Heart right ventricle (tissue), 16 donors: Measurements from ENCODE around the gene ENPP7. TPM values are rescaled to one million over a fixed set of nuclear protein-coding genes. Genes with fewer than 3 reads are reported as not detected.
"Not testable (repeated sequence)": the region's sequence is repeated elsewhere in the genome, so short reads cannot be mapped to it uniquely, and the experiment has no call there.

Source experiments
- ATAC-seq, 8 donors: fragments of 200-7000 bp; cut with Tn5 transposase; one replicate each; pipeline ENCODE4 v1.9.1; 2020; ENCODE audit warnings: mild to moderate bottlenecking in 8 of 8, moderate library complexity in 8 of 8, moderate number of reproducible peaks in 1 of 8
- DNase-seq, 2 donors: peaks; one replicate each; pipeline ENCODE4 v3.0.0-alpha.2; 2020
- H3K27ac ChIP-seq, 10 donors: fragments of 200-600 bp; sonication (generic) in 2 of 10; one replicate each; pipeline versions ENCODE4 v1.5.0 to v1.8.0; 2020 to 2022; ENCODE audit warnings: mild to moderate bottlenecking in 3 of 10
- H3K27me3 ChIP-seq, 7 donors: fragments of 200-600 bp; one replicate each; pipeline ENCODE4 v1.8.0; 2021 to 2022; ENCODE audit warnings: mild to moderate bottlenecking in 2 of 7
- H3K36me3 ChIP-seq, 9 donors: fragments of 200-600 bp; sonication (generic) in 1 of 9; one replicate each; pipeline versions ENCODE4 v1.5.0 to v1.8.0; 2020 to 2022; ENCODE audit warnings: mild to moderate bottlenecking in 2 of 9
- H3K4me1 ChIP-seq, 9 donors: fragments of 200-600 bp; sonication (generic) in 1 of 9; one replicate each; pipeline versions ENCODE4 v1.5.0 to v1.8.0; 2020 to 2022; ENCODE audit warnings: mild to moderate bottlenecking in 4 of 9
- H3K4me3 ChIP-seq, 10 donors: fragments of 200-600 bp; sonication (generic) in 2 of 10; one replicate each; pipeline versions ENCODE4 v1.5.0 to v1.8.0; 2020 to 2022; ENCODE audit warnings: mild to moderate bottlenecking in 7 of 10, moderate library complexity in 2 of 10
- H3K9me3 ChIP-seq, 11 donors: fragments of 200-600 bp in 10 of 11; sonication (generic) in 2 of 11; one replicate each; pipeline versions ENCODE4 v1.5.0 to v1.8.0; 2013 to 2022; ENCODE audit warnings: mild to moderate bottlenecking in 2 of 11, control low read depth in 1 of 11, moderate library complexity in 1 of 11
- CTCF ChIP-seq, 9 donors: fragments of 200-600 bp; sonication (generic) in 2 of 9; IDR thresholded peaks; one replicate each; pipeline versions ENCODE4 v1.5.0 to v1.8.0; 2021 to 2022; ENCODE audit warnings: antibody characterized with exemption in 9 of 9, mild to moderate bottlenecking in 5 of 9, moderate library complexity in 1 of 9
- WGBS, 2 donors: extraction: QIAGEN DNeasy Blood & Tissue Kit; methylation state at CpG; one replicate each; pipeline ENCODE4 v1.1.7; 2013; ENCODE audit warnings: inconsistent platforms in 1 of 2; 5-methylcytosine and 5-hydroxymethylcytosine counted together
- intact Hi-C, 10 donors: fragments of 100-400 bp; cut with DNase I; formaldehyde crosslinking; loops; one replicate each; pipeline versions ENCODE4 v1.11.1 to v1.14.2; 2022
- polyA plus RNA-seq, 2 donors: library from polyadenylated mRNA; stranded (reverse); fragments of 200-250 nt; gene quantifications; one replicate each; pipeline ENCODE4 v1.2.3, GENCODE V29; 2013
- total RNA-seq, 10 donors: library from RNA; stranded (reverse); fragmentation: NEBNext Ultra II Directional in 3 of 10; extraction: Animal tissue kit (Norgen Biotek cat#: 25700) in 3 of 10; gene quantifications; one replicate each; pipeline versions ENCODE4 v1.2.1 to v1.2.4, GENCODE V29; 2021 to 2023
- donor health status: Arrhythmogenic right ventricular cardiomyopathy.
- donor health status: ischemic (EF 13 %, LVEDD 7.1; RV severe dilation, severe dysfunction).
- donor health status: healthy with polysubstance abuse.
- donor health status: DM: no; HTN: yes; CAD: no.
- donor health status: DM: no; HTN: no; CAD: no.
- donor health status: ischemic (EF 25% LVEDD 6.9; RV normal size, moderate dysfunction).
- donor health status: ischemic (EF 25% LVEDD 5.7; RV mildly dilated, moderate dysfunction).
- donor health status: healthy.
- donor health status: DM: yes; HTN: yes; CAD: no.
- donor health status: Ischemic cardiomyopathy.
- donor health status: ischemic (EF 35%, LVEDD 5.7; RV mildly dilated, moderate dysfunction).
- donor health status: nonischemic (EF 11% LVEDD 7.7; RV severe dilation, severe dysfunction).
- donor health status: DM: yes; HTN: yes; CAD: no.
- donor health status: PGD.
- donor health status: ischemic (EF 29% LVEDD 5.4; RV normal size, mild dysfunction).
- donor health status: nonischemic (EF 23%, LVEDD 6.1; RV moderate dilation, normal function).

ENPP7 gene
- total and polyA plus RNA-seq, 12 donors: not detected

- Histone ChIP-seq H3K4me3 (no peak overlapping the region), H3K27ac (no peak overlapping the region), H3K9me3 (no peaks in the 10 kb centered on the region), H3K36me3 (no peaks in the 10 kb centered on the region), H3K4me1 (peaks cover 0 to 21% (median 11%) of the 10 kb centered on the region in 9 donors), H3K27me3 (peaks cover 19 to 100% (median 96%) of the 10 kb centered on the region in 7 donors)
- ATAC-seq (no peak), DNase-seq (no peak)
- WGBS, 2 donors: 78 to 81% methylated on average over 13 of the region's 13 CpGs
- intact Hi-C loops: no loop called here
- no peak for TF ChIP-seq CTCF (IDR thresholded peaks at IDR 0.05)
These were observed 20.2 kb downstream of the ENPP7 start for GRCh38 chr17:79750650-79751545.

GRCh38 chr17:79752175-79752574, 21.4 kb downstream of the ENPP7 start:
- peaks cover 18 to 94% (median 84%) of the 10 kb centered on the region in 7 donors for H3K27me3 ChIP-seq
- peaks cover 0 to 9% (median 7%) of the 10 kb centered on the region in 9 donors for H3K4me1 ChIP-seq
- no peak for DNase-seq
- H3K27ac ChIP-seq: no peak overlapping the region
- ATAC-seq: no peak
- no peak for TF ChIP-seq CTCF (IDR thresholded peaks at IDR 0.05)
- no peak overlapping the region for H3K4me3 ChIP-seq
- 75 to 76% methylated on average over 13 of the region's 13 CpGs for WGBS, 2 donors
- H3K36me3 ChIP-seq: no peaks in the 10 kb centered on the region
- intact Hi-C loops: no loop called here
- H3K9me3 ChIP-seq: no peaks in the 10 kb centered on the region

- WGBS, 2 donors: 82% methylated on average over 12 of the region's 12 CpGs
- peaks cover 0 to 74% (median 62%) of the 10 kb centered on the region in 7 donors for H3K27me3 ChIP-seq
- intact Hi-C loops: no loop called here
- H3K36me3 ChIP-seq: no peaks in the 10 kb centered on the region
- ATAC-seq (no peak), DNase-seq (no peak)
- no peaks in the 10 kb centered on the region for H3K4me1 ChIP-seq
- no peaks in the 10 kb centered on the region for H3K9me3 ChIP-seq
- no peak overlapping the region for H3K27ac ChIP-seq
- no peak for TF ChIP-seq CTCF (IDR thresholded peaks at IDR 0.05)
- H3K4me3 ChIP-seq: no peak overlapping the region
These were observed 23.6 kb downstream of the ENPP7 start for GRCh38 chr17:79754370-79754769.

- H3K36me3 ChIP-seq, H3K4me3 ChIP-seq, DNase-seq, H3K9me3 ChIP-seq, H3K4me1 ChIP-seq, ATAC-seq, intact Hi-C loops, H3K27ac ChIP-seq: not testable (repeated sequence)
- 94 to 96% methylated on average over 9 of the region's 9 CpGs for WGBS, 2 donors
- H3K27me3 ChIP-seq: peaks cover 0 to 68% (median 57%) of the 10 kb centered on the region in 7 donors
These were observed 24.2 kb downstream of the ENPP7 start for GRCh38 chr17:79754903-79755302.

GRCh38 chr17:79755591-79755990, 24.8 kb downstream of the ENPP7 start:
- WGBS, 2 donors: 88% methylated on average over 14 of the region's 14 CpGs
- ATAC-seq: no peak
- H3K27me3 ChIP-seq: peaks cover 0 to 61% (median 53%) of the 10 kb centered on the region in 7 donors

More at GRCh38 chr17:79755591-79755990, 24.8 kb downstream of the ENPP7 start:
- Histone ChIP-seq H3K27ac (no peak overlapping the region), H3K36me3 (no peaks in the 10 kb centered on the region), H3K4me1 (no peaks in the 10 kb centered on the region), H3K4me3 (no peak overlapping the region), H3K9me3 (no peaks in the 10 kb centered on the region)
- intact Hi-C loops: no loop called here
- no peak for DNase-seq
- TF ChIP-seq CTCF (IDR thresholded peaks at IDR 0.05): no peak
